Left ventricle myocardium inferior (tissue), 1 donor: Measurements from ENCODE around the gene SLC17A4. TPM values are rescaled to one million over a fixed set of nuclear protein-coding genes. Genes with fewer than 3 reads are reported as not detected.

Source experiments
- DNase-seq: peaks from one replicate; pipeline ENCODE4 v3.0.0-alpha.2; 2020
- H3K27ac ChIP-seq: fragments of 200-600 bp; replicated peaks from 2 replicates; pipeline ENCODE4 v1.8.0; 2021
- H3K27me3 ChIP-seq: fragments of 200-600 bp; 2 replicates; pipeline ENCODE4 v1.8.0; 2021; ENCODE audit warnings: low read depth
- H3K36me3 ChIP-seq: fragments of 200-600 bp; 2 replicates; pipeline ENCODE4 v1.8.0; 2021
- H3K4me1 ChIP-seq: fragments of 200-600 bp; 2 replicates; pipeline ENCODE4 v1.8.0; 2021
- H3K4me3 ChIP-seq: fragments of 200-600 bp; 2 replicates; pipeline ENCODE4 v1.8.0; 2021; ENCODE audit warnings: mild to moderate bottlenecking, moderate library complexity
- H3K9me3 ChIP-seq: fragments of 200-600 bp; replicated peaks from 2 replicates; pipeline ENCODE4 v1.8.0; 2021
- intact Hi-C: fragments of 100-400 bp; cut with micrococcal nuclease; formaldehyde crosslinking; loops from one replicate; pipeline ENCODE4 v1.11.0; 2022
- total RNA-seq: library from RNA; stranded (reverse); fragmentation: NEBNext Ultra II Directional; extraction: Animal tissue kit (Norgen Biotek cat#: 25700); gene quantifications from one replicate; pipeline ENCODE4 v1.2.1, GENCODE V29; 2021
- TF ChIP-seq, protein P1 (sequence below): fragments of 200-600 bp; IDR thresholded peaks from 2 replicates; pipeline ENCODE4 v1.8.0; 2021; ENCODE audit warnings: antibody characterized with exemption, mild to moderate bottlenecking, borderline replicate concordance
- donor health status: DM: no; HTN: yes; CAD: no; lungs with severe emphysema.

Gene SLC17A4
- total RNA-seq, 1 donor from 2014 or later, result not detected

DNA sequence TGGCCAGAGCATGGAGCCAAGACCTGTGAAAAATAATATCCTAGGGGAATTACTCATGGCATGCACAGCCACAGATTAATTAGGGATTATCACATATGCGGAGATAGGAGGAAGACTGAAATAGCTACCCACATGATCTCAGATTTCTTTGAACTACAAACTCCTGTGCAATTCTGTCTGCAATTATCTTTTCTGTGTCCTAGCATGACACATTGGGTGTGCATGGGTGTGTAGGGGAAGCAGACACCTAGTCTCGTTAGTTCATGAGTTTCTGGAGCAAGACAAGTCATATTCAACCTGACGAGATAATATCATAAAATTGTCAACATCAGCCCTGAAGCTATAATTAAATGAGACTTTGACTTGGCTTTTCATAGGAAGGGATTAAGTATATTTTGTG lies 3.6 kb upstream of the SLC17A4 start:
- H3K4me3 ChIP-seq, result no peak overlapping the region
- no peaks in the 10 kb centered on the region for H3K4me1 ChIP-seq
- intact Hi-C loops, result no loop called here
- H3K9me3 ChIP-seq, result no peaks in the 10 kb centered on the region
- TF ChIP-seq, protein P1, sequence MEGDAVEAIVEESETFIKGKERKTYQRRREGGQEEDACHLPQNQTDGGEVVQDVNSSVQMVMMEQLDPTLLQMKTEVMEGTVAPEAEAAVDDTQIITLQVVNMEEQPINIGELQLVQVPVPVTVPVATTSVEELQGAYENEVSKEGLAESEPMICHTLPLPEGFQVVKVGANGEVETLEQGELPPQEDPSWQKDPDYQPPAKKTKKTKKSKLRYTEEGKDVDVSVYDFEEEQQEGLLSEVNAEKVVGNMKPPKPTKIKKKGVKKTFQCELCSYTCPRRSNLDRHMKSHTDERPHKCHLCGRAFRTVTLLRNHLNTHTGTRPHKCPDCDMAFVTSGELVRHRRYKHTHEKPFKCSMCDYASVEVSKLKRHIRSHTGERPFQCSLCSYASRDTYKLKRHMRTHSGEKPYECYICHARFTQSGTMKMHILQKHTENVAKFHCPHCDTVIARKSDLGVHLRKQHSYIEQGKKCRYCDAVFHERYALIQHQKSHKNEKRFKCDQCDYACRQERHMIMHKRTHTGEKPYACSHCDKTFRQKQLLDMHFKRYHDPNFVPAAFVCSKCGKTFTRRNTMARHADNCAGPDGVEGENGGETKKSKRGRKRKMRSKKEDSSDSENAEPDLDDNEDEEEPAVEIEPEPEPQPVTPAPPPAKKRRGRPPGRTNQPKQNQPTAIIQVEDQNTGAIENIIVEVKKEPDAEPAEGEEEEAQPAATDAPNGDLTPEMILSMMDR, result no peak
- no peak overlapping the region for H3K27ac ChIP-seq
- no peak for DNase-seq
- H3K36me3 ChIP-seq, result no peaks in the 10 kb centered on the region
- no peaks in the 10 kb centered on the region for H3K27me3 ChIP-seq

DNA sequence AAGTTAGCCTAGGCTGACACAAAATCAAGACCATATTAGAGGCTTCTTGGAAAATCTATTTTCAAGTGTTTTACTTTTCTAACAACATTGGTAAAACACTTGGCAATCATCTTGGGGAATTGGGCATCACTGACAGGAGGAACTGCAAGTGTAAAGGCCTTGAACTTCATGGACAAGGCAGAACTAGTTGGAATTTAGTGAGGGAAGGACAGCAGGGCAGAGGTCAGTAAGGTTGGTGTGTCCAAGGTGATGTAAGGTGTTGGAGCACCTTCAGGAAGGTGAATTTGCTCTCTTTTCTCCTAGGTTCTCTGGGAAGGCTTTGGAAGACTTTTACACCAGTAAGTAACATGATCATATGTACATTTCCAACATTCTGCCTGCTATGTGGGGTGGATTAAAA lies 1.5 kb upstream of the SLC17A4 start:
- Histone ChIP-seq H3K4me3 (no peak overlapping the region), H3K27me3 (peaks cover 16% of the 10 kb centered on the region), H3K36me3 (no peaks in the 10 kb centered on the region), H3K4me1 (no peaks in the 10 kb centered on the region), H3K9me3 (no peaks in the 10 kb centered on the region), H3K27ac (no peak overlapping the region)
- TF ChIP-seq, protein P1, result no peak
- no peak for DNase-seq
- intact Hi-C loops, result no loop called here

DNA sequence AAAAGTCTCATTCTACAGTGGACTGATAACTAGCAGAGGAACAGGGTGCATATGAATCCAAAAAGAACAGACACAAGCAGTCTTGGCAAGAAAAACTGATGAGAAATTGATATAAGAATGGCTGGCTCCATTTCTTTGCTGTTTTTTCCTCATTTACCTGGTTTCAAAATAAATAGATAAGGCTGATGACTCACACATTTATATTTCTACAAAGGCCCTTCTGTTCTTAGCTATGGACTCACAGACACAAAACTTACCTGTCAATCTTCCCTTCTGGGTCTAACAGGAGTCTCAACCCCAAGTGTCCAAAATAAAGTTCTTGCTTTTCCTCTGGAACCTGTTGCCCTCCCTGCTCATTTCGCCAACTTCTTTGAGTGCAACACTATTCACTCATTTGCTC lies 941 bp downstream of the SLC17A4 start:
- intact Hi-C loops, result no loop called here
- Histone ChIP-seq H3K36me3 (no peaks in the 10 kb centered on the region), H3K4me1 (no peaks in the 10 kb centered on the region), H3K27ac (no peak overlapping the region), H3K27me3 (peaks cover 18% of the 10 kb centered on the region), H3K4me3 (no peak overlapping the region), H3K9me3 (no peaks in the 10 kb centered on the region)
- TF ChIP-seq, protein P1, result no peak
- no peak for DNase-seq

DNA sequence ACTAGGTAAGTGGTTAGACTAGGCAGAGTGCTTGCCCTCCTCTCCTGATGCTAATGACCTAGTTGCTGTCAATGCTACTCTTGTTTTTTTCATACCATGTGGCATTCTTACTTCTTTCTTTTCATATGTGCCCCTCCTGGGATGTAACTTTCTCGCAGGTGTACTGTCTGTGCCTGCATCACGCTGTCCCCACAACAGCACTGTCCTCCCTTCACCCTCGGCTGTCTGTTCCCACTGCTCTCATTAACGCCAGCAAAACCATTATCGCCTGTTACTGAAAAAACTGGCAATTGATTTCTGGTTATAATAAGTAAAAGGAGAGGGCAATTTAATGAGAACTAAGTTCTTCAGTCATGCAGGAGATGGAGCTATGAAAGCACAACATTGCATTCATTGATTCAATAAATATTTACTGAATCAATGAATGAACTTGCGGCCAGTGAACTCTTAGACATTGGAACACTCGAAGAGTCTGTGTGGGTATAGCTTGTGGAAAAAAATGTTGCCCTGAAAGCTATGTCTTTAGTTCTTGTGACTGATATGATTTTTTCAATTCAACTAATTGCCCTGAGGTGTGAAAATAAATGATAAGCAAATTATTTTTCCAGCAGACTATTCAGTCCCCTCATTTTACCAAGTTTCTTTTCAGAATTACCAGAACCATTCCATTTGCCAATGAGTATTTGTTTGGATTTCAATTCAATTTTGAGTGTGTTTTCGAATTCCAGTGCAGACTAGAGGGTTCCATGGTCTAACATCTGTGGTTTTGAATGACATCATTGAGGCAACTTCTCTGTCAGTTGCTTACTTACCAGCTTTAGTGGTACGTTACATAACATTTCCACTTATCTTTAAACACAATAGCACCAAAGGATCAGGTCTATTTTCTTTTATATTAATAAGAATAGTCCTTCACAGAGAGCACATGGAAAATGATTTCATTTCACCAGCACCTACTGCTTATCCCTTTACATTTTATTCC lies 2.1 kb downstream of the SLC17A4 start:
- no peak for DNase-seq
- Histone ChIP-seq H3K4me3 (no peak overlapping the region), H3K27ac (no peak overlapping the region), H3K27me3 (peaks cover 19% of the 10 kb centered on the region), H3K4me1 (no peaks in the 10 kb centered on the region), H3K36me3 (no peaks in the 10 kb centered on the region), H3K9me3 (no peaks in the 10 kb centered on the region)
- TF ChIP-seq, protein P1, result no peak
- intact Hi-C loops, result no loop called here

DNA sequence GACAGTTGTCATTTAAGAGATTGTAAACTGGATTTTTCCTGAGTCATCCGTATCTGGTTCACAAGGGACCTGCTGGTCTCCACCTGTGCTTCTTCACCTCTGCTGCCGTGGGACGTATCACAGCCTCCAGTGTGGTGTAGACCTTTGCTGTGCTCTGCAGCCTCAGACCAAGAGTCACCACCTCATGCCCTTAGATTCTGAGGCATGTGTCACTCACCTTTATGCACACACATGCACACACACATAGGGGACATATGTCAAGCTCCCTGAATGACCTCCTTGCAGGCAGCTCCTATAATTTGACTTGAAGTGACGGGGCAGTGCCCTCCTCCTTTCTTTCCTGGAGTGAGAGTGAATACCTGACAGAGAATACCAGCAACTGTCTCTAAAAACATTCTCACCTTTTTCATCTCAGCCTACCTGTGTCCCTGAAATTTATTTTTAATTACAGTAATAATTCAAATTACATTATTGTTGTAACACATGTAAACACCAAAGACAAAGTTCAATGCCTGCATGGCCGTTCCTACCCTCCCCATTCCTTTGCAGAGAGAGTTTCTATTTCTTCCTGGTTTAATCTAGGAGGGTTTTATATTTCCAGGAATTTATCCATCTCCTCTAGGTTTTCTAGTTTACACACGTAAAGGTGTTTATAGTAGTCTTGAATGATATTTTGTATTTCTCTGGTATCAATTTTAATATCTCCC lies 3.5 kb downstream of the SLC17A4 start:
- no peaks in the 10 kb centered on the region for H3K36me3 ChIP-seq
- no peak for DNase-seq
- H3K9me3 ChIP-seq, result no peaks in the 10 kb centered on the region
- H3K4me1 ChIP-seq, result no peaks in the 10 kb centered on the region
- TF ChIP-seq, protein P1, result no peak
- intact Hi-C loops, result no loop called here
- no peak overlapping the region for H3K27ac ChIP-seq
- no peak overlapping the region for H3K4me3 ChIP-seq
- peaks cover 21% of the 10 kb centered on the region for H3K27me3 ChIP-seq
